Activated B cell treated with CpG ODN at 0.5 μM for 24 hours (primary cell): ENCODE measurements around the gene CDH16. TPM values are rescaled to one million over a fixed set of nuclear protein-coding genes. Genes with fewer than 3 reads are reported as not detected.
"Not testable (repeated sequence)": the region's sequence is repeated elsewhere in the genome, so short reads cannot be mapped to it uniquely, and the experiment has no call there.

Source experiments
- ATAC-seq: fragments of 200-7000 bp; cut with Tn5 transposase; one replicate; pipeline ENCODE4 v1.10.0; 2021; ENCODE audit warnings: low read depth, mild to moderate bottlenecking, moderate library complexity
- CTCF ChIA-PET: fragments of 350-600 bp; sonication (Branson Sonifier 250); formaldehyde crosslinking; loops from one replicate; lab custom pipeline; 2021; ENCODE audit warnings: antibody characterized with exemption; lab: Charles Lee
- POLR2A ChIA-PET: fragments of 350-600 bp; sonication (Branson Sonifier 250); formaldehyde crosslinking; loops from one replicate; lab custom pipeline; 2021; ENCODE audit warnings: antibody characterized with exemption; lab: Charles Lee
- DNase-seq: peaks from one replicate; pipeline ENCODE4 v3.0.0; 2022
- H3K27ac Mint-ChIP-seq: one replicate; pipeline ENCODE4 v1.8.0; 2020; ENCODE audit warnings: mixed read lengths
- H3K27me3 Mint-ChIP-seq: one replicate; pipeline ENCODE4 v1.8.0; 2021; ENCODE audit warnings: mixed read lengths
- H3K36me3 Mint-ChIP-seq: one replicate; pipeline ENCODE4 v1.8.0; 2021; ENCODE audit warnings: low read depth, mixed read lengths
- H3K4me1 Mint-ChIP-seq: one replicate; pipeline ENCODE4 v1.8.0; 2021; ENCODE audit warnings: mixed read lengths
- H3K4me3 Mint-ChIP-seq: one replicate; pipeline ENCODE4 v1.8.0; 2020; ENCODE audit warnings: mild to moderate bottlenecking, mixed read lengths
- H3K9me3 Mint-ChIP-seq: one replicate; pipeline ENCODE4 v1.8.0; 2020; ENCODE audit warnings: mixed read lengths
- intact Hi-C: fragments of 100-400 bp; cut with micrococcal nuclease; formaldehyde crosslinking; loops from one replicate; pipeline ENCODE4 v1.15.1; 2024
- total RNA-seq: library from RNA; stranded (reverse); gene quantifications from 2 replicates; pipeline ENCODE4 v1.2.3, GENCODE V29; 2022
- TF ChIP-seq, protein P1 (sequence below): fragments of 200-600 bp; IDR thresholded peaks from one replicate; pipeline ENCODE4 v1.8.0; 2022; ENCODE audit warnings: antibody characterized with exemption, mild to moderate bottlenecking

The CDH16 gene
- total RNA-seq, 1 donor from 2014 or later = not detected

- CTCF ChIA-PET = interaction anchor here (1.2 to 1.5 kb wide), 2 partner anchors 31 to 196 kb away, joined by 3 read pairs; no protein-coding TSS in a partner anchor
- H3K27ac Mint-ChIP-seq = no peak overlapping the region
- intact Hi-C loops = no loop called here
Measured at GRCh38 chr16:66959704-66960161, 41.0 kb upstream of the CDH16 start.

DNA sequence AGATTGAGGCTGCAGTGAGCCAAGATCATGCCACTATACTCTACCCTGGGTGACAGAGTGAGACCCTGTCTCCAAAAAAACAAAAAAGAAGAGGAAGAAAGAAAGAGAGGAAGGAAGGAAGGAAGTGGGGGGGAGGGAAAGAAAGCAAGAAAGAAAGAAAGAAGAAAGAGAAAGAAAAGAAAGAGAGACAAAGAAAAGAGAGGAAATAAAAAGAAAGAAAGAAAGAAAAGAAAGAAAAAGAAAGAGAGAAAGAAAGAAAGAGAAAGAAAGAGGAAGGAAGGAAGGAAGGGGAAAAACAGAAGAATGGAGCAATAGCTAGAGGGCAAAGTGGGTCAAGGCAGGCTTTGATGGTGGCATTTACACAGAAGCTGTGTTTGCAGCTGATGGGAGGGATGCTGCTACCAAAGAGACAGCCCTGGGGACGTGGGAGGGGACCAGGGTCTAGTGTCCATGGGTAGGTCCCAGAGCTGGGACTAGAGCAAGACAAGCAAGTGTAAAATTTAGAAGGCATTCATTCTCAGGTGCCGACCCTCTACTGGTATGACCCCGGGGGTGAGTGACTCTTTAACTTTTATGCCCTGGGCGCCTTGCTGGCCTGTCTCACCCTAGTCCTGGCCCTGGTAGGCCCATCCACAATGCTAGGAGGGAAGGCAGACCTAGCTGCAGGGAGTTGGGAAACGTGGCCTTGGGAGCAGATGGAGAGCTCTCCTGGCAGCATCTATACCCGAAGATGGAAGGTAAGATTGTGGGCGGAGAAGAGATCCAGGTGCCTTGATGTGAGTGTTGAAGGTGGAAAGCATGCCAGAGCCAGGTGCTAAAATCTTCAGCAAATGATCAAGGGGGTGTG is 40.4 kb upstream of the CDH16 start:
- ChIA-PET POLR2A (interaction anchor here (0.7 kb wide), 1 partner anchor 108 kb away, joined by 6 read pairs; no protein-coding TSS in a partner anchor), CTCF (interaction anchor here (1.2 kb wide), 1 partner anchor 196 kb away, joined by 3 read pairs; no protein-coding TSS in a partner anchor)
- Mint-ChIP-seq H3K36me3 (no peaks in the 10 kb centered on the region), H3K4me1 (peaks cover 14% of the 10 kb centered on the region), H3K27ac (no peak overlapping the region), H3K4me3 (no peak overlapping the region), H3K27me3 (peaks cover under 1% of the 10 kb centered on the region), H3K9me3 (no peaks in the 10 kb centered on the region)
- intact Hi-C loops = no loop called here
- ATAC-seq (no peak), DNase-seq (no peak)
- TF ChIP-seq, protein P1, sequence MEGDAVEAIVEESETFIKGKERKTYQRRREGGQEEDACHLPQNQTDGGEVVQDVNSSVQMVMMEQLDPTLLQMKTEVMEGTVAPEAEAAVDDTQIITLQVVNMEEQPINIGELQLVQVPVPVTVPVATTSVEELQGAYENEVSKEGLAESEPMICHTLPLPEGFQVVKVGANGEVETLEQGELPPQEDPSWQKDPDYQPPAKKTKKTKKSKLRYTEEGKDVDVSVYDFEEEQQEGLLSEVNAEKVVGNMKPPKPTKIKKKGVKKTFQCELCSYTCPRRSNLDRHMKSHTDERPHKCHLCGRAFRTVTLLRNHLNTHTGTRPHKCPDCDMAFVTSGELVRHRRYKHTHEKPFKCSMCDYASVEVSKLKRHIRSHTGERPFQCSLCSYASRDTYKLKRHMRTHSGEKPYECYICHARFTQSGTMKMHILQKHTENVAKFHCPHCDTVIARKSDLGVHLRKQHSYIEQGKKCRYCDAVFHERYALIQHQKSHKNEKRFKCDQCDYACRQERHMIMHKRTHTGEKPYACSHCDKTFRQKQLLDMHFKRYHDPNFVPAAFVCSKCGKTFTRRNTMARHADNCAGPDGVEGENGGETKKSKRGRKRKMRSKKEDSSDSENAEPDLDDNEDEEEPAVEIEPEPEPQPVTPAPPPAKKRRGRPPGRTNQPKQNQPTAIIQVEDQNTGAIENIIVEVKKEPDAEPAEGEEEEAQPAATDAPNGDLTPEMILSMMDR = no peak

More at GRCh38 chr16:66959704-66960161, 41.0 kb upstream of the CDH16 start:
- Mint-ChIP-seq H3K9me3 (no peaks in the 10 kb centered on the region), H3K4me3 (no peak overlapping the region), H3K4me1 (peaks cover 14% of the 10 kb centered on the region), H3K36me3 (no peaks in the 10 kb centered on the region), H3K27me3 (no peaks in the 10 kb centered on the region)
- no peak for ATAC-seq
- TF ChIP-seq, protein P1 = no peak
- DNase-seq = no peak
- POLR2A ChIA-PET = interaction anchor here (0.6 kb wide), 1 partner anchor 630 kb away, joined by 5 read pairs; no protein-coding TSS in a partner anchor

- CTCF ChIA-PET, intact Hi-C loops: not testable (repeated sequence)
Measured at GRCh38 chr16:66956154-66956457, 37.4 kb upstream of the CDH16 start.

DNA sequence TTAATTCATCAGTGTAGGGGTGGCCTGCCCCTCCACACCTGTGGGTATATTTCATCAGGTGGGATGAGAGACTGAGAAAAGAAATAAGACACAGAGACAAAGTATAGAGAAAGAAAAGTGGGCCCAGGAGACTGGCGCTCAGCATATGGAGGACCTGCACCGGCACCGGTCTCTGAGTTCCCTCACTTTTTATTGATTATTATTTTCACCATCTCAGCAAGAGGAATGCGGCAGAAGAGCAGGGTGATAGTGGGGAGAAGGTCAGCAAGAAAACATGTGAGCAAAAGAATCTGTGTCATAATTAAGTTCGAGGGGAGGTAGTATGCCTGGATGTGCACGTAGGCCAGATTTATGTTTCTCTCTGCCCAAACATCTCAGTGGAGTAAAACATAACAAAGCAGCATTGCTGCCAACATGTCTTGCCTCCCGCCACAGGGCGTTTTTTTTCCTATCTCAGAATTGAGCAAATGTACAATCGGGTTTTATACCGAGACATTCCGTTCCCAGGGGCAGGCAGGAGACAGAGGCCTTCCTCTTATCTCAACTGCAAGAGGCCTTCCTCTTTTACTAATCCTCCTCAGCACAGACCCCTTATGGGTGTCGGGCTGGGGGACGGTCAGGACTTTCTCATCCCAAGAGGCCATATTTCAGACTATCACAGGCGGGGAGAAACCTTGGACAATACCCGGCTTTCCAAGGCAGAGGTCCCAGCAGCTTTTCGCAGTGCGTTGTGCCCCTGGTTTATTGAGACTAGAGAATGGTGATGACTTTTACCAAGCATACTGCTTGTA is 36.9 kb upstream of the CDH16 start:
- DNase-seq, H3K27ac Mint-ChIP-seq, H3K4me3 Mint-ChIP-seq, H3K4me1 Mint-ChIP-seq, POLR2A ChIA-PET, ATAC-seq, H3K36me3 Mint-ChIP-seq, H3K9me3 Mint-ChIP-seq, CTCF ChIA-PET: not testable (repeated sequence)
- intact Hi-C loops = loop anchor here (2.0 kb wide), 3 partner anchors 21 to 509 kb away; no protein-coding TSS in a partner anchor
- peaks cover 15% of the 10 kb centered on the region for H3K27me3 Mint-ChIP-seq

More at GRCh38 chr16:66956154-66956457, 37.4 kb upstream of the CDH16 start:
- H3K4me3 Mint-ChIP-seq, H3K9me3 Mint-ChIP-seq, H3K36me3 Mint-ChIP-seq, H3K4me1 Mint-ChIP-seq, DNase-seq, ATAC-seq, H3K27ac Mint-ChIP-seq: not testable (repeated sequence)
- peaks cover 13% of the 10 kb centered on the region for H3K27me3 Mint-ChIP-seq
- POLR2A ChIA-PET = interaction anchor here (0.6 kb wide), 1 partner anchor 325 kb away, joined by 5 read pairs; no protein-coding TSS in a partner anchor

- intact Hi-C loops = loop anchor here (1.0 to 2.0 kb wide), 5 partner anchors 23 to 511 kb away; no protein-coding TSS in a partner anchor
- TF ChIP-seq, protein P1 = no peak
- POLR2A ChIA-PET = interaction anchor here (0.6 to 0.9 kb wide), 2 partner anchors 273 to 658 kb away, joined by 3 read pairs; partner anchors contain the start of gene TMEM208
- H3K36me3 Mint-ChIP-seq = no peaks in the 10 kb centered on the region
- CTCF ChIA-PET = interaction anchor here (0.6 to 1.3 kb wide), 7 partner anchors 21 to 560 kb away, joined by 3 to 5 read pairs (median 3); no protein-coding TSS in a partner anchor
- DNase-seq = peak; percentile 51
- H3K9me3 Mint-ChIP-seq = no peaks in the 10 kb centered on the region
- peak; percentile 78 for ATAC-seq
- H3K27ac Mint-ChIP-seq = no peak overlapping the region
- H3K27me3 Mint-ChIP-seq = peaks cover 23% of the 10 kb centered on the region
- H3K4me3 Mint-ChIP-seq = no peak overlapping the region
- H3K4me1 Mint-ChIP-seq = no peaks in the 10 kb centered on the region
Measured at GRCh38 chr16:66954097-66954659, 35.5 kb upstream of the CDH16 start.
